AG09309 (cell line): ENCODE data around the gene MAP3K12.

Source experiments
- DNase-seq: peaks from one replicate; pipeline ENCODE4 v3.0.0-alpha.2; 2010; ENCODE audit warnings: low read depth
- H3K4me3 ChIP-seq: 2 replicates; pipeline ENCODE4 v1.5.1; 2011; ENCODE audit warnings: mild to moderate bottlenecking, low read depth, low read length, moderate library complexity; ENCODE audit not compliant: control insufficient read depth
- CTCF ChIP-seq: IDR thresholded peaks from 2 replicates; pipeline ENCODE4 v1.5.1; 2011; ENCODE audit warnings: mild to moderate bottlenecking, low read depth, low read length, inconsistent platforms; ENCODE audit not compliant: insufficient read depth, control insufficient read depth; ENCODE audit errors: missing control alignments

Gene MAP3K12

GRCh38 chr12:53497461-53497860 lies 1.8 kb downstream of the MAP3K12 start:
- TF ChIP-seq CTCF: no peak
- H3K4me3 ChIP-seq: no peak overlapping the region
- DNase-seq: no peak

- DNase-seq: no peak
- no peak overlapping the region for H3K4me3 ChIP-seq
- TF ChIP-seq CTCF: no peak
These were observed 2.6 kb downstream of the MAP3K12 start for GRCh38 chr12:53496752-53497032.

- no peak for TF ChIP-seq CTCF
- H3K4me3 ChIP-seq: no peak overlapping the region
- DNase-seq: no peak
These were observed 3.1 kb downstream of the MAP3K12 start for GRCh38 chr12:53495903-53496751.

GRCh38 chr12:53493610-53494391 lies 5.5 kb downstream of the MAP3K12 start:
- DNase-seq: no peak
- TF ChIP-seq CTCF: no peak
- H3K4me3 ChIP-seq: no peak overlapping the region; the same call in 1 of the 2 replicates

GRCh38 chr12:53492830-53493609 lies 6.2 kb downstream of the MAP3K12 start:
- peak; percentile 2 for TF ChIP-seq CTCF
- no peak for DNase-seq
- peak overlapping the region; percentile 57 for H3K4me3 ChIP-seq

- no peak for DNase-seq
- no peak for TF ChIP-seq CTCF
- H3K4me3 ChIP-seq: peak overlapping the region; percentile 57
These were observed 7.1 kb downstream of the MAP3K12 start for GRCh38 chr12:53492188-53492587.
